HepG2 (cell line): Measurements from ENCODE around the gene PIGO. TPM values are rescaled to one million over a fixed set of nuclear protein-coding genes. Genes with fewer than 3 reads are reported as not detected.

Experiments used
- ADNP ChIP-seq: sonication (generic); formaldehyde crosslinking; IDR thresholded peaks from 2 replicates; pipeline ENCODE4 v1.4.0; 2020; ENCODE audit warnings: missing genetic modification reagents
- GATAD1 ChIP-seq: IDR thresholded peaks from 2 replicates; pipeline ENCODE4 v1.6.1; 2016; ENCODE audit warnings: missing genetic modification reagents, missing compliant biosample characterization
- HOXA5 ChIP-seq: sonication (generic); formaldehyde crosslinking; IDR thresholded peaks from 2 replicates; pipeline ENCODE4 v1.4.0; 2020; ENCODE audit warnings: missing genetic modification reagents
- ISX ChIP-seq: sonication (generic); formaldehyde crosslinking; conservative IDR thresholded peaks from 2 replicates; pipeline ENCODE4 v1.5.0; 2020; ENCODE audit warnings: missing genetic modification reagents
- KAT7 ChIP-seq: IDR thresholded peaks from 2 replicates; pipeline ENCODE4 v1.6.1; 2018; ENCODE audit warnings: borderline replicate concordance, missing compliant biosample characterization
- NRL ChIP-seq: sonication (generic); formaldehyde crosslinking; IDR thresholded peaks from 2 replicates; pipeline ENCODE4 v1.5.0; 2020; ENCODE audit warnings: missing genetic modification reagents, mild to moderate bottlenecking, moderate library complexity, borderline replicate concordance
- POLR2AphosphoS2 ChIP-seq: IDR thresholded peaks from 2 replicates; pipeline ENCODE4 v1.6.1; 2011; ENCODE audit warnings: low read depth, low read length, improper control_type of control experiment
- SP2 ChIP-seq: sonication (generic); formaldehyde crosslinking; IDR thresholded peaks from 2 replicates; pipeline ENCODE4 v1.5.1; 2020; ENCODE audit warnings: mild to moderate bottlenecking, missing genetic modification reagents
- SP4 ChIP-seq: sonication (generic); formaldehyde crosslinking; IDR thresholded peaks from 2 replicates; pipeline ENCODE4 v1.8.1; 2023; ENCODE audit warnings: mild to moderate bottlenecking, missing genetic modification reagents
- TBX2 ChIP-seq: sonication (generic); formaldehyde crosslinking; IDR thresholded peaks from 2 replicates; pipeline ENCODE4 v1.5.0; 2020; ENCODE audit warnings: missing genetic modification reagents, mild to moderate bottlenecking, borderline replicate concordance
- ZFP36L2 ChIP-seq: sonication (generic); formaldehyde crosslinking; IDR thresholded peaks from 2 replicates; pipeline ENCODE4 v1.4.0; 2020; ENCODE audit warnings: missing genetic modification reagents
- ZNF274 ChIP-seq: sonication (generic); formaldehyde crosslinking; IDR thresholded peaks from 2 replicates; pipeline ENCODE4 v1.5.1; 2020; ENCODE audit warnings: mild to moderate bottlenecking, missing genetic modification reagents
- ZNF30 ChIP-seq: sonication (generic); formaldehyde crosslinking; IDR thresholded peaks from 2 replicates; pipeline ENCODE4 v1.5.0; 2020; ENCODE audit warnings: mild to moderate bottlenecking, missing genetic modification reagents
- ZNF782 ChIP-seq: sonication (generic); formaldehyde crosslinking; IDR thresholded peaks from 2 replicates; pipeline ENCODE4 v1.4.0; 2020; ENCODE audit warnings: missing genetic modification reagents, mild to moderate bottlenecking, borderline replicate concordance
- ZSCAN21 ChIP-seq: sonication (generic); formaldehyde crosslinking; IDR thresholded peaks from 2 replicates; pipeline ENCODE4 v1.8.0; 2022; ENCODE audit warnings: mild to moderate bottlenecking, missing genetic modification reagents, moderate library complexity, borderline replicate concordance
- polyA plus RNA-seq, 8 experiments: library from polyadenylated mRNA; depleted of rRNA in 3 of 8; stranded (reverse) in 7 of 8; unstranded in 1 of 8; fragments of >200 nt; fragmentation: Illumina TruSeq in 4 of 8; extraction: Trizol in 4 of 8; gene quantifications; 2 replicates each; pipeline versions ENCODE4 v1.2.1 to v1.2.3, GENCODE V29; 2011 to 2016; ENCODE audit warnings: low read depth in 4 of 8, missing spikeins in 1 of 8, mixed read lengths in 1 of 8; ENCODE audit not compliant: insufficient read depth in 1 of 8
- total RNA-seq, 5 experiments: library from RNA; depleted of rRNA; stranded (reverse); fragments of >200 nt; fragmentation: Illumina TruSeq; extraction: Trizol; gene quantifications; 2 replicates each; pipeline ENCODE4 v1.2.3, GENCODE V29; 2016; ENCODE audit warnings: low read depth in 1 of 5
- TF ChIP-seq, protein P1 (sequence below): sonication (generic); formaldehyde crosslinking; IDR thresholded peaks from 2 replicates; pipeline ENCODE4 v1.5.0; 2020; ENCODE audit warnings: mild to moderate bottlenecking, missing genetic modification reagents
- TF ChIP-seq, protein P2 (sequence below): sonication (generic); formaldehyde crosslinking; IDR thresholded peaks from 2 replicates; pipeline ENCODE4 v1.4.0; 2020; ENCODE audit warnings: missing genetic modification reagents
- TF ChIP-seq, protein P3 (sequence below), 2 experiments: IDR thresholded peaks; 2 replicates each; pipeline ENCODE4 v1.6.1; 2011 to 2012; ENCODE audit warnings: low read length in 2 of 2, borderline replicate concordance in 1 of 2, low read depth in 1 of 2, mild to moderate bottlenecking in 1 of 2, moderate library complexity in 1 of 2

The PIGO gene
- total and polyA plus RNA-seq, 2 of the 13 experiments (the other 11 are each of a cell fraction or from before 2014, with no cell fraction given) = 20.5 to 26.2 TPM

DNA sequence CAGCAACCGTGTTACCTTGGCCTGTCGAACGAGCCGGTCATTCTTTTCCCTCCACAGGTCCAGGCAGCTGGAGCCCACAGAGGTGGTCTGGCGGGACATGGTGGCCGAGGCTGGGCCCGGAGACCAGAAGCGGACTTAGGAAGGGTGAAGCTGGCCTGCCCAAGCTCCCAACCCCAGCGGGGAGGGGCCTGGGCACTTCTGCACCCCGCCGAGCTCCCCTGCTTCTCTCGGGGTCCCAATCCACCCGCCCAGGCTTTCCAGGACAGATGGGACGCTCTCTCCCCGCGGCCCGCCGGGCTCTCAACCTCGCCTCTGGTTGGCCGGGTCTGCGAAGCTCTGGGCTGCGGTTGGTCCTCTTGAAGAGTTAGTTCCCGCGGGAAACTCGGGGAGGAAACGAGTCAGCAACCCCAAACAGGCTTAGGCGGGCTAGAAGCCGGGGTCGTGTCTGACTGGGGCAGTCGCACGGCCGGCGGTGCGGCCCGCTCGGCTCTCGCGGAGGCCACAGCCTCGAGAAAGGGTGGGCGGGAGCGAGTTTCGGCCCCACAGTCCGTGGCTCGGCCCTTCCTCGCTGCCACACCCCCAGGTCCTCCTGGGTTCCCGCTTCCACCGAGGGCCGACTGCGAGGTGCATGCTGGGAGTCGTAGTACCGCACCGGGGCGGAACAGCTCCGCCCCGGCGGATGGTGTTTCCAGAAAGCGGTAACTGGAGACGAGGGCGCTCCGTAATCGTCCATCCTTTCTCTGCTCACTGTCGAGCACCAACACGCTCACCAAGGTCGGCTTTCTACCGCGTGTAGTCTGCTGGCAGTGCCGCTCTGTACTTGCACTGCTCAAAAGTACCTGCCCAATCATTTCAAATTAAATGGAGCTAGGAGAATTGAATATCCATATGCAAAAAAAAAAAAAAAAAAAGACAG lies 16.7 kb downstream of the PIGO start, which contains the start of gene FANCG (continued):
- TF ChIP-seq TBX2 (peak; percentile 67), ZNF782 (CRISPR knock-in tag) (peak; percentile 77; the same call in 1 of the 2 replicates), HOXA5 (CRISPR knock-in tag) (peak; percentile 36; the same call in 1 of the 2 replicates), KAT7 (CRISPR knock-in tag) (0 out of 2 replicates have a peak, but pooled peaks have one; percentile 2), ISX (CRISPR knock-in tag) (no peak), ZFP36L2 (no peak), GATAD1 (peak; percentile 88), ADNP (no peak), ZSCAN21 (CRISPR knock-in tag) (peak; percentile 56; the same call in 1 of the 2 replicates), POLR2AphosphoS2 (no peak), SP4 (CRISPR knock-in tag) (peak; percentile 44; the same call in 1 of the 2 replicates), SP2 (CRISPR knock-in tag) (peak; percentile 61; the same call in 1 of the 2 replicates), ZNF30 (CRISPR knock-in tag) (peak; percentile 70; the same call in 1 of the 2 replicates), NRL (CRISPR knock-in tag) (no peak; the same call in 1 of the 2 replicates), ZNF274 (CRISPR knock-in tag) (peak; percentile 36; the same call in 1 of the 2 replicates)
- TF ChIP-seq, protein P1, sequence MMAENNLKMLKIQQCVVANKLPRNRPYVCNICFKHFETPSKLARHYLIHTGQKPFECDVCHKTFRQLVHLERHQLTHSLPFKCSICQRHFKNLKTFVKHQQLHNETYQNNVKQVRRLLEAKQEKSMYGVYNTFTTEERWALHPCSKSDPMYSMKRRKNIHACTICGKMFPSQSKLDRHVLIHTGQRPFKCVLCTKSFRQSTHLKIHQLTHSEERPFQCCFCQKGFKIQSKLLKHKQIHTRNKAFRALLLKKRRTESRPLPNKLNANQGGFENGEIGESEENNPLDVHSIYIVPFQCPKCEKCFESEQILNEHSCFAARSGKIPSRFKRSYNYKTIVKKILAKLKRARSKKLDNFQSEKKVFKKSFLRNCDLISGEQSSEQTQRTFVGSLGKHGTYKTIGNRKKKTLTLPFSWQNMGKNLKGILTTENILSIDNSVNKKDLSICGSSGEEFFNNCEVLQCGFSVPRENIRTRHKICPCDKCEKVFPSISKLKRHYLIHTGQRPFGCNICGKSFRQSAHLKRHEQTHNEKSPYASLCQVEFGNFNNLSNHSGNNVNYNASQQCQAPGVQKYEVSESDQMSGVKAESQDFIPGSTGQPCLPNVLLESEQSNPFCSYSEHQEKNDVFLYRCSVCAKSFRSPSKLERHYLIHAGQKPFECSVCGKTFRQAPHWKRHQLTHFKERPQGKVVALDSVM (CRISPR knock-in tag) = peak; percentile 46; the same call in 1 of the 2 replicates
- TF ChIP-seq, protein P2, sequence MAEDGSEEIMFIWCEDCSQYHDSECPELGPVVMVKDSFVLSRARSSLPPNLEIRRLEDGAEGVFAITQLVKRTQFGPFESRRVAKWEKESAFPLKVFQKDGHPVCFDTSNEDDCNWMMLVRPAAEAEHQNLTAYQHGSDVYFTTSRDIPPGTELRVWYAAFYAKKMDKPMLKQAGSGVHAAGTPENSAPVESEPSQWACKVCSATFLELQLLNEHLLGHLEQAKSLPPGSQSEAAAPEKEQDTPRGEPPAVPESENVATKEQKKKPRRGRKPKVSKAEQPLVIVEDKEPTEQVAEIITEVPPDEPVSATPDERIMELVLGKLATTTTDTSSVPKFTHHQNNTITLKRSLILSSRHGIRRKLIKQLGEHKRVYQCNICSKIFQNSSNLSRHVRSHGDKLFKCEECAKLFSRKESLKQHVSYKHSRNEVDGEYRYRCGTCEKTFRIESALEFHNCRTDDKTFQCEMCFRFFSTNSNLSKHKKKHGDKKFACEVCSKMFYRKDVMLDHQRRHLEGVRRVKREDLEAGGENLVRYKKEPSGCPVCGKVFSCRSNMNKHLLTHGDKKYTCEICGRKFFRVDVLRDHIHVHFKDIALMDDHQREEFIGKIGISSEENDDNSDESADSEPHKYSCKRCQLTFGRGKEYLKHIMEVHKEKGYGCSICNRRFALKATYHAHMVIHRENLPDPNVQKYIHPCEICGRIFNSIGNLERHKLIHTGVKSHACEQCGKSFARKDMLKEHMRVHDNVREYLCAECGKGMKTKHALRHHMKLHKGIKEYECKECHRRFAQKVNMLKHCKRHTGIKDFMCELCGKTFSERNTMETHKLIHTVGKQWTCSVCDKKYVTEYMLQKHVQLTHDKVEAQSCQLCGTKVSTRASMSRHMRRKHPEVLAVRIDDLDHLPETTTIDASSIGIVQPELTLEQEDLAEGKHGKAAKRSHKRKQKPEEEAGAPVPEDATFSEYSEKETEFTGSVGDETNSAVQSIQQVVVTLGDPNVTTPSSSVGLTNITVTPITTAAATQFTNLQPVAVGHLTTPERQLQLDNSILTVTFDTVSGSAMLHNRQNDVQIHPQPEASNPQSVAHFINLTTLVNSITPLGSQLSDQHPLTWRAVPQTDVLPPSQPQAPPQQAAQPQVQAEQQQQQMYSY (CRISPR knock-in tag) = peak; percentile 66; the same call in 1 of the 2 replicates
- TF ChIP-seq, protein P3, sequence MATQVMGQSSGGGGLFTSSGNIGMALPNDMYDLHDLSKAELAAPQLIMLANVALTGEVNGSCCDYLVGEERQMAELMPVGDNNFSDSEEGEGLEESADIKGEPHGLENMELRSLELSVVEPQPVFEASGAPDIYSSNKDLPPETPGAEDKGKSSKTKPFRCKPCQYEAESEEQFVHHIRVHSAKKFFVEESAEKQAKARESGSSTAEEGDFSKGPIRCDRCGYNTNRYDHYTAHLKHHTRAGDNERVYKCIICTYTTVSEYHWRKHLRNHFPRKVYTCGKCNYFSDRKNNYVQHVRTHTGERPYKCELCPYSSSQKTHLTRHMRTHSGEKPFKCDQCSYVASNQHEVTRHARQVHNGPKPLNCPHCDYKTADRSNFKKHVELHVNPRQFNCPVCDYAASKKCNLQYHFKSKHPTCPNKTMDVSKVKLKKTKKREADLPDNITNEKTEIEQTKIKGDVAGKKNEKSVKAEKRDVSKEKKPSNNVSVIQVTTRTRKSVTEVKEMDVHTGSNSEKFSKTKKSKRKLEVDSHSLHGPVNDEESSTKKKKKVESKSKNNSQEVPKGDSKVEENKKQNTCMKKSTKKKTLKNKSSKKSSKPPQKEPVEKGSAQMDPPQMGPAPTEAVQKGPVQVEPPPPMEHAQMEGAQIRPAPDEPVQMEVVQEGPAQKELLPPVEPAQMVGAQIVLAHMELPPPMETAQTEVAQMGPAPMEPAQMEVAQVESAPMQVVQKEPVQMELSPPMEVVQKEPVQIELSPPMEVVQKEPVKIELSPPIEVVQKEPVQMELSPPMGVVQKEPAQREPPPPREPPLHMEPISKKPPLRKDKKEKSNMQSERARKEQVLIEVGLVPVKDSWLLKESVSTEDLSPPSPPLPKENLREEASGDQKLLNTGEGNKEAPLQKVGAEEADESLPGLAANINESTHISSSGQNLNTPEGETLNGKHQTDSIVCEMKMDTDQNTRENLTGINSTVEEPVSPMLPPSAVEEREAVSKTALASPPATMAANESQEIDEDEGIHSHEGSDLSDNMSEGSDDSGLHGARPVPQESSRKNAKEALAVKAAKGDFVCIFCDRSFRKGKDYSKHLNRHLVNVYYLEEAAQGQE (IDR thresholded peaks at IDR 0.05; ENCODE audit: borderline replicate concordance in 1 of 2, low read depth in 1 of 2, low read length in 2 of 2) = no peak
